Stimulated activated effector memory CD8-positive, alpha-beta T cell treated with anti-CD3 and anti-CD28 coated beads, Interleukin-12 subunit alpha, Interleukin-12 subunit beta, amount 100 ng/mL, for 72 hours (primary cell): ENCODE data around the gene SYT11.
"Not testable (repeated sequence)": the region's sequence is repeated elsewhere in the genome, so short reads cannot be mapped to it uniquely, and the experiment has no call there.

Experiments used
- ATAC-seq: fragments of 150-1000 bp; cut with Tn5 transposase; 2 replicates; pipeline ENCODE4 v1.10.0; 2021
- DNase-seq, 2 donors: peaks; one replicate each; pipeline ENCODE4 v3.0.0; 2021 to 2022; ENCODE audit warnings: low spot score in 2 of 2
- H3K27ac Mint-ChIP-seq: one replicate; pipeline ENCODE4 v1.8.0; 2022; ENCODE audit warnings: mild to moderate bottlenecking, mixed read lengths
- H3K36me3 Mint-ChIP-seq: one replicate; pipeline ENCODE4 v1.8.0; 2022; ENCODE audit warnings: mild to moderate bottlenecking, mixed read lengths
- H3K4me1 Mint-ChIP-seq: one replicate; pipeline ENCODE4 v1.8.0; 2022; ENCODE audit warnings: mixed read lengths
- H3K4me3 Mint-ChIP-seq: one replicate; pipeline ENCODE4 v1.8.0; 2022; ENCODE audit warnings: mild to moderate bottlenecking, mixed read lengths
- H3K9me3 Mint-ChIP-seq: one replicate; pipeline ENCODE4 v1.8.0; 2022; ENCODE audit warnings: mixed read lengths

The SYT11 gene

DNA sequence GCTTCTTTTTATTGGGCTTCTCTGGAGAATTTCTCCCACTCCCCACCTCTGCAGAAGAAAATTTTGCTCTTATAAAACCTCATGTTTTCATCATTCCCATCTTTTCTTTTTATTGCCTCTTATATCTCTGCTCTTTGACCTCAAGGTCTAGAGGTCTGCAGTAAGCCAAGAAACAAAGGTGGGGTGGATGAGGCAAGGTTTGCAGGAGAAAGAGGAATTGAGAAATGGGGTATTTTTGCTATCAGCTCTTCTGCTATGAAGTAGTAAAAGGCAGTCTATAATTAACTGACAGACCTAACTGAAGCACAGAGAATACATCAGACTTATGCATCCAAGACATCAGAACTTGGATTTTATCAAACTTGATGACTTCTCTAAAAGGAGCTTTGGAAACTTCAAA, 22.9 kb downstream of the SYT11 start:
- Mint-ChIP-seq H3K4me1 (no peaks in the 10 kb centered on the region), H3K27ac (no peak overlapping the region), H3K4me3 (no peak overlapping the region), H3K36me3 (peaks cover 72% of the 10 kb centered on the region), H3K9me3 (no peaks in the 10 kb centered on the region)
- DNase-seq (no peak), ATAC-seq (no peak)

DNA sequence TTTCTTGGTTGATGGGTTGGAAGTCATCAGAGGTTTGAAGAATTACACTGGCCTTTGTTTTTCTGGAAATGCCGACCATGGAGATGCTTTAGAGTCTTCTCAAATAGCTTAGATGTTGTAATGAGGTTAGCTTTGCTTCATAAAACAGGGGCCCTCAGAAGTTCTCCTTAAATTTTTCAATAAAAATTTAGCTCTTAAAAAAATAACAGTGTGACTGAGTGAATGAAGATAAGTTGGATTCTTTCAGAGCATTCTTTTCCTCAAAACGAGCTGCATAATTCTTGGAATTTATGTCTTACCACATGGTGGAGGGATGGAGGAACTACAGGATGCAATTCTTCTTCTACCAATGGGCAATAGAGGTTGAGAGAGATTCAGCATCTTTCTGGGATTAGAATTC, 23.4 kb downstream of the SYT11 start:
- Mint-ChIP-seq H3K9me3 (no peaks in the 10 kb centered on the region), H3K27ac (no peak overlapping the region), H3K4me3 (no peak overlapping the region), H3K36me3 (peaks cover 77% of the 10 kb centered on the region), H3K4me1 (no peaks in the 10 kb centered on the region)
- ATAC-seq (no peak), DNase-seq (no peak)

DNA sequence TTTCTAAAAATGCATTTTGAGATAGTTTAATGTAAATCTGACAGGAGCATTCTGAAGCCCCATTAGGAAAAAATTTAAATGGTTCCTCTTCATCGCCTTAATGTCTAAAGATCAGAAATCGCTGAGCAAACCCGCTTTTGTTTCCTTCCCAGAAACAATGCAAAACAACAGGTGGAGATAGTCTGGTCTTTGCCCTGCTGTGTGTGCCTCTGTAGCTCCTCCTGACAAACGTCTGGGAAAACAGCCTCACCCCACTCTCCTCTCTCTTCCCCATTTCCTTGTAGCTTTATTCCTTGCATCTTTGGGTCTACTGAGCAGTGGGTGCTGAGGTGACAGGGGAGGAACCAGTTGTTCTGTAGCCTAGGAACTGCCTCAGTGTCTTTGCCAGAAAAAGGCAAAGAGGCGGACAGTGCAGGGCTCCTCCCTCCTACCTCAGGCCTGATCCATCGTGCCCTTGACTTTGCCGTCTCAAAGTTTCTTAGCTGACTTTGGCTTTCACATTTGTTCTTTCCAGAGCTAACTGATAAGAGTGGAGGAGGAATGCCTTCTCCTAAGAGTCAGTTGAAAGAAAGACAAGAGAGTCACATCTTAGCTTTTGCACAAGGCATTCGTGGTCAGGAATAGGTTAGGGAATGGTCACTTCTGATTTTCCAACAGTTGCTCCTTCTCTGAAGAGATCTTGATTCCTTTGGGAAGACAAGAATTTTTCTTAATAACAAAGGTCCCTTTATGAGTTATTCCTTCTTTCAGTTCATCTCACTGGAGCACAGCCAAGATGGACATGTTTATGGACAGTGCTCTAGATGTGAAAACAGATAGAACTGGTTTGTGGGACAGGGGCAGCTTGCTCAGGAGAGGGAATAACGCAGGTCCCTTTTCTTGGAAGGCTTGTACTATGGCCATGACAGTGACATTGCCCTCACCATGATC, 24.9 kb downstream of the SYT11 start:
- H3K4me1 Mint-ChIP-seq = no peaks in the 10 kb centered on the region
- no peaks in the 10 kb centered on the region for H3K9me3 Mint-ChIP-seq
- ATAC-seq (no peak), DNase-seq (no peak)
- no peak overlapping the region for H3K27ac Mint-ChIP-seq
- H3K36me3 Mint-ChIP-seq = peaks cover 72% of the 10 kb centered on the region
- H3K4me3 Mint-ChIP-seq = no peak overlapping the region

DNA sequence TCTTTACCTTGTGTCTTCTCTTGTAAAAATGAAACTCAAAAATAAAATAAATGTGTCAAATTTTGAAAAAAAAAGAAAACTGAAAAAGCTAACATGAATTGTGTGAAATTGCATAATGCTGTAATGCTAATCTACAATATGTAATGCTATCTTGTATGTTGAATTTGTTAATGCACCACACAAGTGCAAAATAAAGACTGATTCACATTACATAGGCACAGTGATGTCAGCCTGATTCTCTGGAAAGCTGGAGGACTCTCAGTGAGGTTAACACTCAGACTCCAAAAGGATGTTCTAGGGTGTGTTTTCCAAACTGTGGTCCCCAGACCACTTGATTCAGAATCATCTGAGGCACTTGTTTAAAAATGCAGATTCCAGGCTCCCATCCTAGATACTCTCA, 25.6 kb downstream of the SYT11 start:
- ATAC-seq = no peak
- DNase-seq = no peak
- Mint-ChIP-seq H3K9me3 (no peaks in the 10 kb centered on the region), H3K4me3 (no peak overlapping the region), H3K27ac (no peak overlapping the region), H3K4me1 (no peaks in the 10 kb centered on the region), H3K36me3 (peaks cover 67% of the 10 kb centered on the region)

DNA sequence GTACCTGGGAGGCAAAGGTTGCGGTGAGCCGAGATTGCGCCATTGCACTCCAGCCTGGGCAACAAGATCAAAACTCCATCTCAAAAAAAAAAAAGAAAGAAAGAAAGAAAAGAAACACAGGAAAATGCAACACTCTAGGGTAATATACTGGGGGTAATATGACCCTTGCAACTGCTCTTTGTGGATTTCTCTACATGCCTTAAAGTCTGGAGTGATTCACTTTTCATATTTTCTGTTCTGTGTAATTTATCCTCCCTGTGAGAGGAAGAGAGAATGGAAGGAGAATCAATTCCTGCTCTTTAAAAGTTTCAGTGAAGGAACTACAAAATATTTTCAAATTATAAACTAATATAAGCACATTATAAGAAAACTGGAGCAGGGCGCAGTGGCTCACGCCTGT, 29.1 kb downstream of the SYT11 start:
- Mint-ChIP-seq H3K9me3 (no peaks in the 10 kb centered on the region), H3K36me3 (peaks cover 38% of the 10 kb centered on the region)
- no peak for ATAC-seq

DNA sequence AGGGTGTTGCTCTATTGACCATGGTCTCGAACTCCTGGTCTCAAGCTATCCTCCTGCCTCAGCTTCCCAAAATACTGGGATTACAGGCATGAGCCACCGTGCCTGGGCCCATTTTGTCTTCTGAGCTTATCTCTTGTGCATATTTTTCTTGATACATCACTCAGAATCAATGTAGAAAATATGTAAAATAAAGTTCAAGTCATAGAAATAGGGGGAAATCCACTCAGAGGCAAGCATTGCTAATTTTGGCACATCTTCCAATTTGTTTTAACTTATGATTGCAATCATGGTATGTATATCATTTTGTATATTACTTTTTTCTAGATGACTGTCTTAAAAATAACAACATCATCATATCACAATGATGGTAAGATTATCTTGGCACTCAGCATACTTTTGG, 30.2 kb downstream of the SYT11 start:
- DNase-seq (no peak), ATAC-seq (no peak)
- no peak overlapping the region for H3K27ac Mint-ChIP-seq
- peaks cover 33% of the 10 kb centered on the region for H3K36me3 Mint-ChIP-seq
- H3K4me3 Mint-ChIP-seq = no peak overlapping the region
- no peaks in the 10 kb centered on the region for H3K9me3 Mint-ChIP-seq
- H3K4me1 Mint-ChIP-seq = peaks cover 11% of the 10 kb centered on the region

More for the DNA sequence above, 29.1 kb downstream of the SYT11 start:
- no peak for DNase-seq
- H3K4me1 Mint-ChIP-seq = peaks cover 6% of the 10 kb centered on the region
- H3K27ac Mint-ChIP-seq = no peak overlapping the region
- H3K4me3 Mint-ChIP-seq = no peak overlapping the region

DNA sequence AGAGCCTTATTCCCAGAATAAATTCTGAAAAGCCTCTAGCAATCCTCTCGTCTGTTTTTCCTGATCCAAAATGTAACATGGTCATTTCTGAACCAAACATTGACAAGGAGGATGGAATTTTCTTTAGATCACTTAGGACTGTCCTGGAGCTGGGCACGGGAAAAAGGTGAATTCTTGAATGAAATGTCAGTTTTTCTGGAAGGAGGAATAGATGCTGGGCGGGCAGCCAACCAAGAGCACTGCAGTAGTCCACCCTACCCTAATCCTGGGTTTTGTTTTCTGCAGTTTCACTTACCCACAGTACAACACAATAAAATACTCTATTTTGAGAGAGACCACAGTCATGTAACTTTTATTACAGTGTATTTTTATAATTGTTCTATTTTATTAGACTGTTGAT, 30.9 kb downstream of the SYT11 start:
- Mint-ChIP-seq H3K27ac (no peak overlapping the region), H3K4me1 (peaks cover 11% of the 10 kb centered on the region)

DNA sequence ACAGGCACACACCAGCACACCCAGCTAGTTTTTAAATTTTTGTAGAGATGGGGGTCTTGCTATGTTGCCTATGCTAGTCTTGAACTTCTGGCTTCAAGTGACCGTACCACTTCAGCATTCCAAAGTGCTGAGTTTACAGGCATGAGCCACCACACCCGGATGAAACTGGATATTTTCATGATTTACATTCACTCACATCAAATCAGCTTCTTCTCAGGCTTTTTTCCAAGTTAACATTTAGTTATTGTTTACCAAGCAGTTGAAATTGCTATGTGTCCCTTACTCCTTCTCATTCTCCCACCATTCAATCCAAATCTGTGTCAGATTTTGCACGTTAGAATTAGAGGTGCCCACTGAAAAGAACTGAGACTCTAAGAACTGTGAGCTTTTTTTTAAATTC, 33.4 kb downstream of the SYT11 start:
- DNase-seq (no peak), ATAC-seq (no peak)
- Mint-ChIP-seq H3K9me3 (no peaks in the 10 kb centered on the region), H3K4me3 (no peak overlapping the region), H3K36me3 (peaks cover 5% of the 10 kb centered on the region), H3K4me1 (peaks cover 11% of the 10 kb centered on the region), H3K27ac (peak overlapping the region; percentile 36)

More for the DNA sequence above, 30.9 kb downstream of the SYT11 start:
- ATAC-seq = no peak
- Mint-ChIP-seq H3K4me3 (no peak overlapping the region), H3K36me3 (peaks cover 30% of the 10 kb centered on the region), H3K9me3 (no peaks in the 10 kb centered on the region)
- DNase-seq = no peak

DNA sequence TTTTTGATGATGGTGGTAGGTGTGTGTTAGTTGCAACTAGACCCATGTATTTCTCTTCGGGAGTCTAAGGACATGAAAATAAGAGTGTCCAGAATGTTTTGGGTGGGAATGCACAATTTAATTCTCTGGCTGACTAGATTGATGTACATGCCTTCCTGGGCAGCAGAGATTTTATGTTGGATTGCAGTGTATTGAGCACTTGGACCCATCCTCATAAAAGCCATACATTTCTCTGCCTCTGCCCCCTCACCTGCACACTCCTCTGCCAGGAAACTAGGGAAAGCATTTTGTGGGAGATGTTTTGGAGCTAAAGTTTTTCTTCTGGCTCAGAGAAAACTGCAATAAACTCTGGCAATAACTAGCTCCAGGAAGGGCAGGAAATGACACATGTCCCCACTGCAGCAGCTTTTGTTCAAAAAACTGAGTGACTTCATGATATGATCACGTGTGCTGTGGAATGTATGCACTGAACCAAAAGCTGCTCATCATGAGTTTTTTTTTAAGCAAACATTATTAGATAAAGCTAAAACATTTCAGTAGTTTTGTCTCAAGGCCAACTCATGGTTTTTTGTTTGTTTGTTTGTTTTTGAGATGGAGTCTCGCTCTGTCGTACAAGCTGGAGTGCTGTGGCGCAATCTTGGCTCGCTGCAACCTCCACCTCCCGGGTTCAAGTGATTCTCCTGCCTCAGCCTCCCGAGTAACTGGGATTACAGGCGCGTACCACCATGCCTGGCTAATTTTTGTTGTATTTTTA, 34.2 kb downstream of the SYT11 start:
- H3K27ac Mint-ChIP-seq = peak overlapping the region; percentile 36
- H3K4me1 Mint-ChIP-seq = peaks cover 11% of the 10 kb centered on the region
- ATAC-seq (peak; percentile 94), DNase-seq (no peak)
- peaks cover 4% of the 10 kb centered on the region for H3K36me3 Mint-ChIP-seq
- H3K9me3 Mint-ChIP-seq = no peaks in the 10 kb centered on the region
- H3K4me3 Mint-ChIP-seq = no peak overlapping the region

DNA sequence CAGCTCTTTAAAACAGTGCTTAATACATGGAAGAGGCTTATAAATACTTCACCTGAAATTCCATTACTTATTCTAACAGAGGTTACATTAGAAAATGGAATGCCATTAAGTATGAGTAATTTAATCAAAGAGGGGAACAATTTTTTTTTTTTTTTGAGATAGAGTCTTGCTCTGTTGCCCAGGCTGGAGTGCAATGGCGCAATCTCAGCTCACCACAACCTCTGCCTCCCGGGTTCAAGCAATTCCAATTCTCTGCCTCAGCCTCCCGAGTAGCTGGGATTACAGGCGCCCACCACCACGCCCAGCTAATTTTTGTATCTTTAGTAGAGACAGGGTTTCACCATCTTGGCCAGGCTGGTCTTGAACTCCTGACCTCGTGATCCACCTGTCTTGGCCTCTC, 36.2 kb downstream of the SYT11 start:
- not testable (repeated sequence) for H3K4me3 Mint-ChIP-seq, DNase-seq, H3K27ac Mint-ChIP-seq, H3K36me3 Mint-ChIP-seq, ATAC-seq, H3K9me3 Mint-ChIP-seq
- H3K4me1 Mint-ChIP-seq = peaks cover 11% of the 10 kb centered on the region

DNA sequence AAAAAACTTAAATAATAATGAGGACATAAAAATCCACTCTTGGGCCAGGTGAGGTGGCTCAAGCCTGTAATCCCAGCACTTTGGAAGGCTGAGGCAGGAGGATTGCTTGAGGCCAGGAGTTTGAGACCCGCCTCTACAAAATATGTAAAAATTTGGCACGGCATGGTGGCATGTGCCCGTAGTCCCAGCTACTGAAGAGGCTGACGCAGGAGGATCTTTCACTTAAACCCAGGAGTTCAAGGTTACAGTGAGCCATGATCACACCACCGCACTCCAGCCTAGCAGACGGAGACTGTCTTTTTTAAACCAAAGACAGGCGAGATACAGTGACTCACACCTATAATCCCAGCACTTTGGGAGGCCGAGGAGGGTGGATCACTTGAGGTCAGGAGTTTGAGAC, 37.1 kb downstream of the SYT11 start:
- not testable (repeated sequence) for ATAC-seq, DNase-seq, H3K9me3 Mint-ChIP-seq, H3K36me3 Mint-ChIP-seq, H3K4me3 Mint-ChIP-seq, H3K27ac Mint-ChIP-seq
- H3K4me1 Mint-ChIP-seq = peaks cover 11% of the 10 kb centered on the region

DNA sequence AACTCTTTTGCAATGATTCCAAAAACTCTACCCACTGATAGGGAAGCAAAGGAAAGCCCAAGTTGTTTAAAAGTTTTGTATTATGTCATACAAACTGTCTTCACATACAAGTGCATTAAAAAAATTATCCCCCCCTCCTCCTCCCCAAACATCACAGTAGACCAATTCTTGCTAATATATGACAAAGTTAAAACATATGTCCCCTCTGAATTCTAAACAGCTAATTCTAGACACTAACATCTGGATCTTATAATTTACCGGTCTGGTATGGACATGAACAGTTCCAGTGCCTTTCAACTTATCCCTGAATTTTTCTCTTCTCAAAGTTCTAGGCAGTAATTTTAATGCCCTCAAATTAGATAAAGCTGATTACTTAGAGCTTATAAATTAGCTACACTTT, 38.4 kb downstream of the SYT11 start:
- ATAC-seq (no peak), DNase-seq (no peak)
- H3K36me3 Mint-ChIP-seq = no peaks in the 10 kb centered on the region
- H3K4me3 Mint-ChIP-seq = no peak overlapping the region
- no peak overlapping the region for H3K27ac Mint-ChIP-seq
- H3K4me1 Mint-ChIP-seq = peaks cover 11% of the 10 kb centered on the region
- no peaks in the 10 kb centered on the region for H3K9me3 Mint-ChIP-seq

DNA sequence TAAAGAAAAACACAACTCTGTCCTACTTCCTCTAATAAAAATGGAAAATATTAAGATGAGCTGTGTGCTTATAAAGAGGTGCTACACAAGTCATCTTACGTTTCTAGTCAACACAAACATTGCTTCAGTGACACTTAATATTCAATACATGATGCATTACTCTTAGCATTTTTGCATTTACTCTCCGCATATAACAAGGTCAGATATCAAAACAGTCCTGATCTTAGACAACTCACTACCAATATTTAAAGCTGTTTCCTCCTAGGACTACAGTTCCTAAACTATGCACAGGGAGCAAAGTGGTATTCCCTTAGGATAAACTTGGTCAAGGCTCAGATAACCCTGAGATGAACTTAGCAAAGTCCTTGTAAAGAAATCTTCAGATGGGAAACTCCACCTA, 39.5 kb downstream of the SYT11 start:
- peak overlapping the region; percentile 59 for H3K27ac Mint-ChIP-seq
- H3K4me3 Mint-ChIP-seq = no peak overlapping the region
- DNase-seq (no peak), ATAC-seq (no peak)
- peaks cover under 1% of the 10 kb centered on the region for H3K4me1 Mint-ChIP-seq
- H3K36me3 Mint-ChIP-seq = no peaks in the 10 kb centered on the region
- no peaks in the 10 kb centered on the region for H3K9me3 Mint-ChIP-seq

DNA sequence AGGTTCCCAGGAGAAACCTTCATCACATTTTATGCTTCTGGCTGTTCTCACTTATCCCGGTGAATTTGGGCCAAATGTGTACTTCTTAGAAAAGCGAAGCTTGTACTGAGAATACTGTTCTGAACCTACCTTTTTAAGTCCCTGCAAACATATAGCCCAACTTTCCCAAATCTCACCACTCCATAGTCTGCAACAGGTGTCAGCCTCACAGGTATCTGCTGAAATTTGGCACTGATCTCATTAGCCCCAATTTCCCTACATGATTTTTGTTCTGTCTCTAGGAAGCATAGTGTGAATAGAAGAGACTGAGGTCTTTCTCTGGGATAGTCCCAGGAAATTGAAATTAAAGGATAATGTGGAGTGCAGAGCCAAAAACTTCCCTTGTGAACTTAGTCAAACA, 40.3 kb downstream of the SYT11 start:
- Mint-ChIP-seq H3K9me3 (no peaks in the 10 kb centered on the region), H3K4me3 (no peak overlapping the region), H3K4me1 (no peaks in the 10 kb centered on the region), H3K36me3 (no peaks in the 10 kb centered on the region), H3K27ac (no peak overlapping the region)
- ATAC-seq (no peak), DNase-seq (no peak)

DNA sequence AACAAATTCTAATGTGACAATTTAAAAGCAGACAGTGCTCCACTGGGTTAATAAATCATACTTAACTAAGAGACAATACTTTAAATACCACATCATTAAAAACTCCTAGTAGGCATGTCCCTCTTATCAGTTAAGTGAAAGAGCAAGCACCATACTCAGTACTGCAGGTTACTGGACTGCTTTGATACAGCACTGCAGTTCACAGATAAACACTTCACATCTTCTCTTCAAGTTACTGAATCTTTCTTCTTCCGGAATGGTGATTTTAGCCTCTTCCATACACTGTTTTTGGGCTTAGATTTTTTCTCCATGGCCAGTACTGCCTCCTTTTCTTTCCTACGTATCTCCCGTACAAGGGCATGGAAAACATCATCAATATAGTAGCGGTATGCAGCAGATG, 40.8 kb downstream of the SYT11 start:
- no peaks in the 10 kb centered on the region for H3K4me1 Mint-ChIP-seq
- no peaks in the 10 kb centered on the region for H3K36me3 Mint-ChIP-seq
- H3K9me3 Mint-ChIP-seq = no peaks in the 10 kb centered on the region
- H3K27ac Mint-ChIP-seq = no peak overlapping the region
- DNase-seq (no peak), ATAC-seq (no peak)
- H3K4me3 Mint-ChIP-seq = no peak overlapping the region

DNA sequence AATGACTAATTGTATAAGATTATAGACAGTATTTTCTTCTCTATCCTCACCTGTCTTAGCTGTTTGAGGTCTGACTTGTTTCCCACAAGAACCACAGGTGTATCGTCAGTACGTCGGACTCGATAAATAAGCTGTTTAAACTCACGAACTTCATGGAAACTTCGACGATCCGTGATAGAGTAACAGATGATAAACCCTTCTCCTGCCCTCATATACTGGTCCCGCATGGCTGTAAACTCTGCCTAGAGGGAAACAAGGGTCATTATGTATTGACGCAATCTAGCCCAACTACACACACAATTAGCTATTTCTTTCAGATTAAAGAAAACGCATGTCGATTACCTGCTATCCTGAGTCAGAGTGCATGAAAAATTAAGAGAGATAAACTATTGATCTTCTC, 44.9 kb downstream of the SYT11 start:
- Mint-ChIP-seq H3K36me3 (no peaks in the 10 kb centered on the region), H3K27ac (peak overlapping the region; percentile 18), H3K9me3 (no peaks in the 10 kb centered on the region), H3K4me3 (no peak overlapping the region), H3K4me1 (no peaks in the 10 kb centered on the region)
- no peak for DNase-seq
- ATAC-seq = no peak
